ENCODE results near the gene RANBP17.

Gene RANBP17

GRCh38 chr5:171306781-171307591 lies 445.2 kb downstream of the RANBP17 start:
- TF ChIP-seq CTCF (conservative IDR thresholded peaks at IDR 0.05) = no peak
- no peak overlapping the region for H3K27ac ChIP-seq

DNA sequence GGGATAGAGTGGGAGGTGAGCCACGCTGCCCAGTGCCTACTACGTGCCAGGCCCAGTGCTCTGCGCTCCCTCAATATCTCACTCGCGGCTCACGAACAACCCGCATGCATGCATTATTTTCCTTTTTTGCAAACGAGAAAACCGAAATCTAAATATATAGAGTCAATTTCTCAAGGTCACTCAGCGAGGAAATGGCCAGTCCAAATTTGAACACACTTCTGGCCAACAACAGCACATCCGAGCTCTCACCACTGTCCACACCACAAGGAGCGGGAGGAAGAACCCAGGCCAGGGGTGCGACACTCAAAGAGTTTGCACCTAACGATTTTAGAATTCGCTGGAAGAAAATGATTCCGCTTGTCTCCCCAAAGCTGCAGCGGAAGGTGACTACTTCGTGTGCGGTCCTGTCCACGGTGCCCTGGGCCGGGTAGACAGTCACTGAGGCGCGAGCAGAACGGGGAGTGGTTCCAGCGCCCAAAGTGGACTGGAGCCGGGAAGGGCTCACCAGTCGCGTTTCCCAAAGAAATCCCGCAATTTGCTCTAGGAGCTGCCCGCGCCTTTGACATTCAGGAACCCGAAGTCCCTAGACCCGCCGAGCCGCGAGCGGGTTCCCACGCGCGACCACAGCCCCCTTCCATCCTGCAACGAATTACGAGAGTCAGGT lies 446.1 kb downstream of the RANBP17 start:
- no peak overlapping the region for H3K27ac ChIP-seq
- no peak for TF ChIP-seq CTCF (conservative IDR thresholded peaks at IDR 0.05)

DNA sequence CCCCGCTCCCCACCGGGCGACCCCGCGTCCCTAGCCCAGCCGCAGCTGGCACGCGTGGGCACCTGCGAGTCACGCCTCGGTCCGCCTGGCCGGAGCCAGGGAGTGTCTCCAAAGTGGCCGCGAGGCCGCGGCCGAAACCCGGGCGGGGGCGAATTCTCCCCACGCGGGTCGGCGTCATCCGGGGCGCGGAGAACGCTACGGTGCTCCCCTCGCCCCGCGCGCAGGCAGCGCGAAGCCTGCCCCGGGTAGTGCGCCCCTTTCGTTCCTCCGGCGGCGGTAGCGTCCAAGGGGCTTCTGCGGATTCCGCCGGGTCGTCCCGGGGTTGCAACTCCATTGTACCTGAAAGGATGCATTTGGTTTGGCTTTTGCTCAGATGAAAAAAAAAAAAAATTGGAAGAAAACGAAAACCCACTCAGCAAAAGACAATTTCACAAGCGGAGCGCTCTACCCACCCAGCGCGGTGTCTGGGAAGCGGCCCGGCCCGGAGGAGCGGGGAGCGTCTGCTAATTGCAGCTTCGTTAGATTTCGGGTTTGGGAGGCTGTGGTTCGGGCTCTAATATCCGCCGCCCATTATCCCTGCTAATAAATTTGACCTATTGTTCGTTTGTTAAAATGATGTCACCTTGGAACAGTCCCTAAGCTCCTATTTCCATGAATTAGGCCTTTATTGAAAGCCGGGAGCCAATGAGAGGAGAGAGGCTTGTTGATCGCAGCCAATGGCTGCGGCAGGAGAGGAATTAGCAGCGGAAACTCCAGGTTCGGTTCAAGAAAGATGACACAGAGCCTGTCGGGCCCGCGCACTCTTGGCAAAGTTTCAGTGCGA lies 446.8 kb downstream of the RANBP17 start, which contains the start of gene TLX3:
Gene TLX3 (plus strand): TSS at position 796 of the 823 bp plus-strand sequence. CDS start 118 bp downstream, outside the sequence.
- no peak for TF ChIP-seq CTCF (conservative IDR thresholded peaks at IDR 0.05)
- no peak within 1 kb of the TSS for H3K27ac ChIP-seq

GRCh38 chr5:171309276-171310211 lies 447.7 kb downstream of the RANBP17 start:
- TF ChIP-seq CTCF (conservative IDR thresholded peaks at IDR 0.05) = no peak
- no peak overlapping the region for H3K27ac ChIP-seq

DNA sequence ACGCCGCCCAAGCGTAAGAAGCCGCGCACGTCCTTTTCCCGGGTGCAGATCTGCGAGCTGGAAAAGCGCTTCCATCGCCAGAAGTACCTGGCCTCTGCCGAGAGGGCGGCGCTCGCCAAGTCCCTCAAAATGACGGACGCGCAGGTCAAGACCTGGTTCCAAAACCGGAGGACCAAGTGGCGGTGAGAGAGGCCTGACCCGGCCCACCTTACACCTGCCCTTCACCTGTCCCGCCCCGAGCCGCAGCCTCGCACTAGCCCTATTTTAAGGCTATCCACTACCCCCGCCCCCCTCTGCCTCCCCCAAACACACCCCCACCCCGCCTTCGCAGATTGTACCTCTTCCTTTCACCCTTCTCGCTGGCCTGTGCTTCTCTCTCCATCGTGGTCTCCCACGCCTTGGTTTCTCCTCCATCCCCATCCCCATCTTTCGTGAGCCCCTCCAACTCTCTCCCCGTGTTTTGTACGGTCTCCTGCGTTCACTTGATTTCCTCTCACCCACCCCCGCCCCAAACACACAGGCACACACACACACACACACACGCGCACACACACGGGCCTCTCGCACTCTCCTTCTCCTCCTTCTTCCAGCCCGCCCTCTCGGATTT lies 448.5 kb downstream of the RANBP17 start:
- no peak overlapping the region for H3K27ac ChIP-seq
- no peak for TF ChIP-seq CTCF (conservative IDR thresholded peaks at IDR 0.05)

DNA sequence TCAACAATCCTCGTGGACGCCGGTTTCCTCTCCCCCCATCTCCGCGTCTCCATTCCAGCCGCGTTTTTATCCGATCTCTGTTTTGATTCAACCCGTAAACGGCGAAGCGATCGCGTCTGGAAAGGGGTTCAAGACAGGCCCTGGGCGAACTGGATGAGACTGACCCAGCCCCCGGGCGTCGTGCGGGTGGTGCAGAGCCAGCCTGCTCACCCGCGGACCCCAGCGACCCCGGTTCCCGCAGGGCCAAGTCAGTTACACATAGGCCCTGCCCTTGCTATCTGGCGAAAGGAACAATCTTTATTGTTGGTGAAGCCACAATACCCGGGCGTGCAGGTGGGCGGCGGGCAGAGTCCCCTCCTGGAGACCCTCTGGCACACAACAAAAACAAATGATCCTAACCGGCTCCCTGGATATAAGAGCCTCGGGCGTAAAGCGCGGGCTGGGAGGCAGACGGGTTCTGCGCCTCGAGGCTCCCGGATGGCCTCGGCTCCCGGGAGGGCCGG lies 449.1 kb downstream of the RANBP17 start:
- no peak for TF ChIP-seq CTCF (conservative IDR thresholded peaks at IDR 0.05)
- no peak overlapping the region for H3K27ac ChIP-seq
